Fibroblast of skin of left quadriceps (primary cell): ENCODE measurements around the gene C9orf50.
A peak's percentile ranks its signal among the peaks of the same experiment; 100 is the strongest.
"Not testable (repeated sequence)": the region's sequence is repeated elsewhere in the genome, so short reads cannot be mapped to it uniquely, and the experiment has no call there.

Experiments used
- DNase-seq, 2 experiments: peaks; one replicate each; pipeline ENCODE4 v3.0.0-alpha.2; 2013; ENCODE audit warnings: low read depth in 2 of 2

The C9orf50 gene, protein sequence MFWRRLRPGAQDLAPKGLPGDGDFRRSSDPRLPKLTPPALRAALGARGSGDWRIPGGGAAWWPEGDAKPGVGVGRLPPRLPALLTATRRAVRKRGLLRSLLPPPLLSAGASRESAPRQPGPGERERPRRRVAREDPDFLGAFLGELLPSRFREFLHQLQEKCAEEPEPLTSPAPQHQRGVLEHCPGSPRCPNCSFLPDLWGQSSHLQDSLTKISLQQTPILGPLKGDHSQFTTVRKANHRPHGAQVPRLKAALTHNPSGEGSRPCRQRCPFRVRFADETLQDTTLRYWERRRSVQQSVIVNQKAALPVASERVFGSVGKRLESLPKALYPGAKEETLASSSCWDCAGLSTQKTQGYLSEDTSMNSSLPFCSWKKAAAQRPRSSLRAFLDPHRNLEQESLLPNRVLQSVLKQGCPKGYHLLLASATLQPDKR

DNA sequence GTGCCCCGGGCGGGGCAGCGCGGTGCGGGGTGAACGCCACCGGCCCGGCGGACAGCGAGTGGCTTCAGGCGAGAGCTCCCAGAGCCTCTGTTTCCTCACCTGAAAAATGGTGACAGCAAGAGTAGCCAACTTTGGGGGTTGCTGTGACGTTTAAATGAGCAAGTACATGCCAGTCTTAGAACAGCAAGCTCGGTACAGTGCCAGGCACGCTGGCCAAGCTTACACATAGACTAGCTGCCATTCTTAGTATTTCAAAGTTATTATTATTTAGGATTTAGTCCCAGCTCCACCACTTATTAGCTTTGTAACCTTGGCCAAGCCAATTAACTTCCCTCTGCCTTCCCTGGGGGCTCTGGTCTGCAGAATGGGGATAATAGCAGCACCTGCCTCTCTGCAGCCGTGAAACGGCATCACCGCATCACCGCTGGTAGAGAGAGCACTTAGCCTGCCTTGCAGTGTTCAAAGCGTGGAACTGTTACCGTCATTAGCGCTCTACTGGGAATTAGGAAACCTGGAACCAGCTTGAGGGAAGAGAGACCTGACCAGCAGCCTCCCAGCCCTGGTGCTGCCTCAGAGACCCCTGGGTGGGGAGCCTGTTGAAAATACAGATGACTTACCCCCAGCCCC is at the start of gene C9orf50:
TSS of gene C9orf50 (minus strand) at position 433 of the 627 bp plus-strand sequence. CDS start 527 bp downstream, outside the sequence.
- no peak for DNase-seq

DNA sequence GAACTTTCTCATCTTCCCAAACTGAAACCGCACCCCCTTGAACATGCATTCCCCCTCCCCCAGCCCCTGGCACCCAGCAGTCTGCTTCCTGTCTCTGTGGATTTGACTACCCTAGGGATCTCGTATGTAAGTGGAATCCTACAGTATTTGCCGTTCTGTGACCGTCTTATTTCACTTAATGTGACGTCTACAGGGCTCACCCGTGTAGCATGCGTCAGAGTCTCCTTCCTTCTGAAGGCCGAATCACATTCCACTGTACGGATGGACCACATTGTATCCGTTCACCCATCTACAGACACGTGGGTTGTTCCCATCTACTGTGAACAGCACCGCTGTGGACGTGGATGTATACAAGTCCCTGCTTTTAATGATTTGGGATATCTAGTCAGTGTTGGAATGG is 49.0 kb upstream of the C9orf50 start:
- no peak for DNase-seq

DNA sequence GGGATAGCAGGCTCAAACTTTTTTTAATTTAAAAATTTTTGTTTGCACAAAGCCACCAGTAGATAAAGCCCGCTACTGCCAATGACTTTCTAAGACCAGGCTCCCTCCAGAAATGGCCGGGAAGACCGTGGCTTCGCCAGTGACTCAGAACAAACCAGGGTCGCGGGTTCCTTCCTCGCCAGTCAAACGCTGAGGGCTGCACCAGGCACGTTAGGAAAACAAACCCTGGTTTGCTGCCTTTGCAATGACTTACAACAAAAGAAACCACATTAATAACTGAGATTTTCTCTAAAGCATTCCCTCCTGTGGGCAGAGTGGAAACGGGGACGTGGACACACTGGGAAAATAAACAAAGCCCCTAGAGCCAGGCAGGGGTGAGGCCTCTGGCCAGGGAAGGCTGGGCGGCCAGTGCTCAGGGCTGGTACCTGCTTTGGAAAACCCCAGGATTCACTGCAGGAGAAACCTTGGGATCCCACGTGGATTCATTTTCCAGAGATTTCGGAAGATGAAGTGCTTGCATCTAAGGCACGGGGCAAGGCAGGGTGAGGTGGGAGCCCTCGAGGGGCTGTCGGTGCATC is 48.3 kb upstream of the C9orf50 start:
- no peak for DNase-seq

DNA sequence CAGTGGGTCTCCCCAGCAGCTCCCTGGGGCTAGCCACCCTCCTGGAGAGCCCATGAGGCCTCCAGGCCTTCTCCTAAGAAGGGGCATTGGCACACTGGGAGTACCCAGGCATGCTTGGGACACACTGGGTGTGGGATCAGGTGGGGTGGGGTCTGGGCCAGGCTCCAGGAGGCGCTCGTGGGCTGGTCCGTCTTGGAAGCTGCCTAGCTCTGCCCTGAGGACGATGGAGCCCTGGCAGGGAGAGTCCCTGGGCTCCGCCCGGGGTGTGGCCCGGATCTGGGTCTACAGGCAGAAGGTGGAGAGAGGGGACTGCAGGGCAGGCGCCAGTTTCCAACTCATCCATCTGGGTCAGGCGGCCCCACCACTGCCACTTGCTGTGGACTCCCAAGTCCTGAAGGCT is 46.9 kb upstream of the C9orf50 start:
- no peak for DNase-seq

DNA sequence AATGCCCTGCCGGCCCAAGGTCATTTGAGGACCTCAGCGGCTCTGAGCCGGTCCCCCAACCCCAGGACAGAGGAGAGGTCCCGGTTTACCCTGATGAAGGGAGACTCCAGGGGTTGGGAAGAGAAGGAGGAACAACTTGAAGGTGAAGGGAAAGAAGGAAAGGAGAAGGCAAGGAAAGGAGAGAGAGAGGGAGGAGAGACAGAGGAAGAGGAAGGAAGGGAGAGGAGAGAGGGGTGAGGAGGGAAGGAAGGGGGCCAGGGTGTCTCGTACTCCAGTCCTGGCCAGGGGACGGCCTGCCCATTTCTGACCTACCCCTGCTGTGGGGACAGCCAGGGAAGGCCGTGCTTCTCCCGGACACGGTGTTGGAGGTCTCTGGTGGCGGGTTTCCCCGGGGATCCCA is 46.5 kb upstream of the C9orf50 start:
- no peak for DNase-seq

DNA sequence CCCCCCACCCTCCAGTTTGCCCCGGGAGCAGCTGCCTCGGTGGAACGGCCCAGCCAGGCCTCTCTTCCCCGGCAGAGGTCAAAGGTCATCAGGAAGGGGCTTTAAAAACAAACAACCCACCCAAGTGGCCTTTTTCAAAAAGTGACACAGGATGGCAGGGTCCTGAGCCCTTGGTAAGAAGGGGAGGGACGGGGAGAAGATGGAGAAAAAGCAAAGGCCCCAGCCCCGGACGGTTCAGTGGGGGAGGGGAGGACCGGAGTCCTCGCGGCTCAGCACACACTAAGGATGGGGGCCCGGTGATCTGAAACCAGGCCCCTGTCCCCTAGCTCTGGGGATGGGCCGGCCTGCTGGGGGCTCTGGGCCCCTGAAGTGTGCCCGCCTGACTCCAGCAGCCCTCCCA is 45.7 kb upstream of the C9orf50 start:
- DNase-seq: no peak

DNA sequence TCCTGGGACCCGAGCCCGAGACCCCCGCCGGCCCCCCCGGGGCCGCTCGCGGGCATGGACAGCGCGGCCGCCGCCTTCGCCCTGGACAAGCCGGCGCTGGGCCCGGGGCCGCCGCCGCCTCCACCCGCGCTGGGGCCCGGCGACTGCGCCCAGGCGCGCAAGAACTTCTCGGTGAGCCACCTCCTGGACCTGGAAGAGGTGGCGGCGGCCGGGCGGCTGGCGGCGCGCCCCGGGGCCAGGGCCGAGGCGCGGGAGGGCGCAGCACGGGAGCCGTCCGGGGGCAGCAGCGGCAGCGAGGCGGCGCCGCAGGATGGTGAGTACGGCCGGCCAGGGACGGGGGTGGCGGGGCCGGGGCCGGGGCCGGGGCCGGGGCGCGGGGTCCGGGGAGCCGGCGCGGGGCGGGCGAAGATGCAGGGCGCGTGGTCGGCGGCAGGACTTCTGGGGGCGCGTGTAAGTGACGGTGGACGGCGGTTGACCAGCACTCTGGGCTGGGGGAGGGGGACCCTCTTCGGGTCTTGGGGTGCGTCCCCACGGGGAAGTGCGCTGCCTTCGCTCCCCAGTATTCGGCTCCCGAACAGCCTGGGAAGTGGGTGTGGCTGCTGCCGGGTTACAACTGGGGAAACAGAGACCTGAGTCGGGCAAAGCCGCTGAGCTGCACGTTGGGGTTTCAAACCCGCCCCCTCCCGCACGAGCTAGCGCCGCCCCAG is 45.1 kb upstream of the C9orf50 start:
- DNase-seq: no peak

DNA sequence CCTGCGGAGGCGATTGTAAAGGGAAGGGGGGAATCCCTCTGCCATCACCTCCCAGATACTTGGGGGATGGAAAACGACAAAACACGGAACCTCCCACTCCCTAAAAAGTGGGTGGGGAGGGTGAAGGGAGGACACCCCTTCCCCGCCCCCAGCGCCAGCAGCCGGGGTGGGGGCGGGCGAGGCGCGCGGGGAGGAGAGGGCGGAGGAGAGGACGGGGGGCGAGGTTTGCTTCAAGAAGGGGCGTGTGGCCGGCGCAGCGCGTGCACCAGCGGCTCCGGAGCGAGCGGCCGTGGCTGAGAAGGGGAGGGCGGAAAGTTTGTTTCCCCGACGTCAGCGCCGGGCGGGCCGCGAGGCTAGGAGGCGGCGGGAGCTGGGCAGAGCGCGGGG is 44.5 kb upstream of the C9orf50 start, which contains the start of gene PRRX2:
TSS of gene PRRX2 (plus strand) at position 259 of the 387 bp plus-strand sequence. CDS start 221 bp downstream, outside the sequence.
- DNase-seq: peak; percentile 64 to 71

DNA sequence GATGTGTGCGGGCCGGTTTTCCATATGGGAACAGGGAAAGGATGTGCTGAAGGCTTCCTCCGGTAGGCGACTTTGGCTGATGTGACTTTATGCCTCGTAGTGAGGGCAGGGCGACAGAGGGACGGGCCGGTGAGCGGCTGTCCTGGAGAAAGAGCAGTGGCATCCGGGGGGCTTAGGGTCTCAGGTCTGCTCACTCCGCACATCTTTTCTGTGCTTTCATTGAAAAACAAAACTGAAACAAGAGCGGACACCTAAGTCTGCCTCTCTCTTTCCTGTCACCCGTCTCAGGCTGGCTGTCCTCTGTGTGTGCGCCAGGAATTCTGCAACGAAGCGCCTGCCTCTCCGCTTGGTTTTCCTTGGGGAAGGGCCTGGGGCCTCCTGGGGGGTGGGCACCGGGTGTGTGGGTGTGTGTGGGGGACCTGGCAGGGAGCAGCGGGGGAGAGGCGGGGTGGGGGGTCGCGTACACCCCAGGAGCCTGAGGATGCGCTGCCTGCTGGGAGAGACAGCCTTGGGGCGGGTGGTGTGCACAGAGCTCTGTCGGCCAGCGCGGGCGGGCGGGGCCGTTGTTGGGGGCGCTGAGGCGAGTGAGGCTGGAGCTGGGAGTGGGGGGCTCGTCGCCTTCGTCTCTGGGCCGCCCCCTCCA is 44.0 kb upstream of the C9orf50 start:
- no peak for DNase-seq

DNA sequence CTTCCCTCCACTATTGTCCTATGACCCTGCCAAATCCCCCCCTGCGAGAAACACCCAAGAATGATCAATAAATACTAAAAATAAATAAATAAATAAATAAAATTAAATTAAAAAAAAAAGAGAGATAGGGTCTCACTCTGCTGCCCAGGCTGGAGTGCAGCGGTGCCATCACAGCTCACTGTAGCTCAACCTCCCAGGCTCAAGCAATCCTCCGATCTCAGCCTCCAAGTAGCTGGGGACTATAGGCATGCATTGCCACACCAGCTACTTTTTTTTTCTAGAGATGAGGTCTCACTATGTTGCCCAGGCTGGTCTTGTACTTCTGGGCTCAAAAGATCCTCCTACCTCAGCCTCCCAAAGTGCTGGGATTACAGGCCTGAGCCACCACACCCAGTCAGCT is 41.3 kb upstream of the C9orf50 start:
- DNase-seq: not testable (repeated sequence)

DNA sequence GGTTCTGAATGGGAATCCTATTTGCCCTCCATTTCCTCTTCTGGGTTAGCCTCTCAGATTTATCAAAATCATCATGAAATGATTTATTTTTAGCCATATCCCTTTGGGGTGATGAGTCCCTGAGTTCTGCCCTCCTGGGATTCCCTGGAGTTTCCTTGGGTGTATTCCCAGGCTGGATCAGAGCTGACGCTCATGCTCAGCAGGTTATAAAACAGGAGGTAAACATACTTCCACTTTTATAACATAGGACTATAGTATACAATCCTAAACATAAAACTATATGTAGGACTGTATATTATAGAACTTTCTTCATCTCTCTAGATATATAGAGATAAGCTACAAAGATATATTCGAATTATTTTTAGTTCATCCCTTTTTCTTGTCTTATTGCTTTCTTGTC is 40.1 kb upstream of the C9orf50 start:
- no peak for DNase-seq

DNA sequence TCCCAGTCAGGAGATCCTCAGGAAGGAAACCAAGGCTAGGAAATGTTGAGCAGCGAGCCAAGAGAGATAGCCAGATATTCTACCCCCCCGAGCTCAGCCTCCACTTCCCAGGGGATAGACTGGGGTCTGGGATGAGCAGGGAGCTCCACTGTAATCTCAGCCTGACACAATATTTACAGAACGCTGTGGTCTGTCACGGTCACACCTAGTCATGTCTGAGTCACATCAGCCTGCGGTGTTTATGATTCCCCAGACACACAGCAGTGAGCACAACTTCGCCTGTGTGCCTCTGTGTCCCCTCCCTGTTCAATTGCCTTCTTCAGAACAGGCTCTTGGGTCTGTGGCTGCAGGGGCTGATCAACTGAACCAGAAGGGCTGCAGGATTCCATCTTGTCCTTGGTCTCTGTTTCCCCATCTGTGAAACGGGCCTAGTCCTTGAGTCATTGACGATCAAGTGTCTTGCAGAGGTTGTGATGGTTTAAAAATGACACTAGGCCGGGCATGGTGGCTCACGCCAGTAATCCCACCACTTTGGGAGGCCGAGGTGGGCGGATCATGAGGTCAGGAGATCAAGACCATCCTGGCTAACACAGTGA is 36.0 kb upstream of the C9orf50 start:
- DNase-seq: peak in 1 of 2 experiments; percentile 37

DNA sequence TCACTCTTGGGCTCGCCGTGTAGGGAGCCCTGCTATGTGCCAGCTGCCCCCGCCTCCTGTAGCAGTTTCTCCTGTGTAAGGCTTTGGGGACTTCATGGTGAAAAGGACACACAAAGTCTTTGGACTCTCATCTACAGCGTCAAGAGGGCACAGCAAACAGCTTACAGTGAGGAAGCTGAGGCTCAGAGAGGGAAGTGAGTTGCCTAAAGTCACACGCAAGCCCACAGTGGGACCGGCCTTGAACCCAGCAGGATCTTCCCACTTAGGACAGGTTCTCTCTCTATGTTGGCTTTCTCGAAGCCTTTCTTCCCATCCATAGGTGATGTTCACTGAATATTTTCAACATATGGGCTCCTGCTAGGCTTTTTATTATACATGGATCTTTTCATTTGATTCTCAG is 34.8 kb upstream of the C9orf50 start:
- DNase-seq: no peak

DNA sequence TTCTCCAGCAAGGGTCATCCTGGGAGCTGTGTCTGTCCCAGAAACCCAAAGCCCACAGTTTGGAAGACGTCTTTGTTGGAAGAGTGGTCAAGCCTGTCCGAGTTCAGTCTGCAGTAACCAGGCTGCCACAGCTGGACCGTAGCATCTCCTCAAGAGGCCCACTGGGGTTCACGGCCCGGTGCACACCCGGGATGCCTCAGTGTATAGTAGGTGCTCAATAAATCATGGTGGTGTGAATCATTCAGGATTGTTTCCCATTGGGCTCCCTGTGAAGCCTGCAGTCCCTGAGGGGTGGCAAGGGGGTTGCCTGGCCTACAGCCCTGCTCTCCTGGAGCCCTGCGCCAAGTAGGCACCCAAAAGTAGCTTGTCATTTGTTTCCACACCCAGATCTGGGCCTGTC is 34.3 kb upstream of the C9orf50 start:
- DNase-seq: no peak

DNA sequence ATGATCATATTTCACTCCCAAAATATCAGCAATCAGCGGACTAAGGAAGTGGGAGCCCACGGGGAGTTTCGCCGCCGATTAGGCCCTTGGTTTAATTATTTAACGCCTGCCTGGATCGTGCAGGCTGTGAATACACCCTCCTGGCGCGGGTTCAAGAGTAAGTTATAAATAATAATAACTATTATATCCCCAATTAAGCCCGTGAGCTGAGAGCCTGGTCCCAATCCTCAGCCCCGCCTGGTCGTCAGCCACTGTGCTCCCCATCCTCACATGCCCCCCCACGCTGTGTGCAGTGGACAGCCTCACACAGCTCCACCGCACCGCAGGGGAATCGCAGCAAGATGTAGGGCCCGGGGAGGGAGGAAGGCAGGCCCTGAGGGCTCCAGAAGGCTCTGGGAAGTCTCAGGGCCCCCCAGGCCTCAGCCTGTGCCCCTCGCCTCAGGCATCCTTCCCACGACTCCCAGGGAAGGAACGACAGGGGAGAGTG is 33.7 kb upstream of the C9orf50 start:
- no peak for DNase-seq

DNA sequence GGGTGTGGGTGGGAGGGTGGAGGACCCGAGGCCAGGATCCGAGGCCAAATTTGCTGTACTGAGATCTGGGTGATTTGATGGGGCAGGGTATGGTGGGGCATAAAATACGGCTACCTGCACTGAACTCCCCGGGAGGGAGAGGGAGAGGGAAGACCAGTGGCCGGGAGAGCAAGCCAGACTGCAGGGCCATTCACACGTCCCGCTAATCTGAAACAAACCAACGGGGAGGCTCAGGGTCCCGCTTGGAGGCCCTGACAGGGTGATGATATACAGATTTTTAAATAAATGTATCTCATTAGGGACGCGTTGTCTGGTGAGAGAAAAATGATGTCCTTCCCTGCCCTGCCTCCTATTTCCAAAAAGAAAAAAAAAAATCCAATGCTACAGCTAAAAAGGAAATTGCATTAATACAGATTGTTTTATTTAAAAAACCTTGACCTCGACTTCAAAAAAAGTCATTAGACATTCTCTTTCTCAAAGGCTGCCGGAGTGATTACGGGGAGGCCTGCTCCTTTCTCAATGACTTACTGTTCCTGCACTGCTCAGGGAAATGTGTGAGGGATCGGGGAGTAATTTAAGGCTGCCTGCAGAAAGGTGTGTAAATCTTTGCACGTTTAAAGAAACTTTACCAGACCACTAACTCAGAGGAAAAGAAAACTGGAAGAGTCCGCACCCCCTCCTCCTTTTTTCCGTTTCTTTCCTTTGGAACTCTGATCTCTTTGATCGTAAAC is 33.1 kb upstream of the C9orf50 start:
- DNase-seq: peak in 1 of 2 experiments; percentile 19

DNA sequence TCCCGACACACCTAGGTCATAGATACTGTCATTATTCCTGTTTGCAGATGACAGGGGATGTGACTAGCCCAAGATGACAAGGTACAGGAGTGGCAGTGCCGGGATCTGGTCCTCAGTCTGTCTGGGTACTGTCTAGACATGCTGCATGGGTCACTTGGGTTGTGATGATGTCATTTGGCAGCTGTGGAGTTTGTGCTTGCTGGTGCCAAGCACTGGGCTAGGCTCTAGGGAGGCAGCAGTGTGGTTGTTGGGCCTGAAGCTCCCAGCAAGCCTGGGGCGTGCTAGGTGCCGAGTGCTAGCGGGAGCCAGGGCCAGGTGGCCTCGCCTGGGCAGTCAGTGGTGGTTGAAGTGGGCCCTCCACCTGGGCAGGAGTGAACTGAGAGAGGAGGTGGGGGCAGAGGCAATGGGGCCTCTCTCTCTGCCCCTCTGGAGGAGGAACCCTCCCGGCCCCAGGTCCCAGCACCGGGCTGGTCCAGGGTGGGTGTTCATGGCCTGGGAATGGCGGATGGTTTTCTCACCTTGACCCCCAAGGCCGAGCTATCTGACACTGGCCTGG is 29.9 kb upstream of the C9orf50 start:
- DNase-seq: no peak

DNA sequence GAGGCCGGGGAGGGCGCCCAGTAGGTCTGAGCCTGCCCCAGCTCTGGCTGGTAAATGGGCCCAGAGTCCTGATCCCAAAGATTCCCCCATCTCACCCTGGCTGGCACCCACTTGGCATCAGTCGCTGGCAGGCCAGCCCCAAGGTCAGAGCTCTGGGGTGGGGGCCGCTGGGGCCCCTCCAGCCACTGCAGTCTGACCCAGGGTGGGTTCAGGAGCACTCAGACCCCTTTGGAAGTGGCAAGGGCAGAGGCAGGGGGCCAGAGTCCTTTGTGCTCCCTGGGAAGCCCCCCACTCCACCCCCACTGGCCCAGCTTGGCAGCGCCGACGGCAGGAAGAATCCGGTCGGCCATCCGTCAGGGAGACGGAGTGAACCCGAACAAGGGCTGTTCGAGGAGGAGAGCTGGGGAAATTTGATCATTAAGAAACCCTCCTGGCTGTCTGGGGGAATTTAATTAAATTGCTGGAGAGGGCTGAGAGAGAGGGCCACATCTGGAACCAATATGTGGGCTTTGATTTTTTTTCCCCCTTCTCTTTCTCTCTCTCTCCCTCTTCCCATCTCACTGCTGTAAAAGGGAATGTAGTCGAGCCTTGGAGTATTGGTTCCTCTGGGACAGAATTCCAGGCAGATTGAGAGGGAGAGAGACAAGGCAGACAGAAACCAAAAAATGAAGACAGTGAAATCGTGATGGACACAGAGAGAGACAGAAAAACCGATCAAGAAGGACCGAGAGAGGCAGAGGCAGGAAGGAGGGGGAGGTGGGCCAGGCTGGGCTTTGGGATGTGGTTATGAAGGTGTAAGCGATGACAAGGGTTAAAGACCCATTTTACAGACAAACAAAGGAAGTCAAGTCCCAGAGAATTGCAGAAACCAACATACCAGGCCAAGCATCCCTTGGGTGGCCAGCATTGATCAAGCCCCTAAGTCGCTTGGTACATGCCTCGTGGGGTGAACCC is 29.1 kb upstream of the C9orf50 start:
- DNase-seq: peak; percentile 86 to 88

DNA sequence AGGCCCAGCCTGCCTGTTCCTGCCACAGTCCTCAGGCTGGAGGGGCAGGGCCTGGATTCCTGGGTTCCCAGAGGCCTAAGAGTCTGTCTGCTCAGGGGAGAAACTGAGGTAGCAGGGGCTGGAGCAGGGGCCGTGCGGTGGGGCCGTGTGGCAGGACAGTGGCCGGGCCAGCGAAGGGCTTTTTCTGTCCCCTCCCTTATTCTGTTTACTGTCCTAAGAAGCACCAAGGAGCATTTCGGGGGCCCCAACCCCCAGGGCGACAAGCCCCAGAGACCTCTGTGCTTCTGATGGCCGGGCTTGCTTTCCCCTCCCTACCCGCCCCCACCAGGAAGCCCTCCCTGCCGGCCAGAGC is 27.8 kb upstream of the C9orf50 start:
- DNase-seq: no peak
